Heart left ventricle (tissue), 13 donors: ENCODE measurements around the gene GNB2.

Experiments
- CTCF ChIP-seq, 12 donors: fragments of 200-600 bp; sonication (generic) in 4 of 12; IDR thresholded peaks; one replicate each; pipeline versions ENCODE4 v1.5.0 to v1.8.0; 2018 to 2022; ENCODE audit warnings: antibody characterized with exemption in 12 of 12, mild to moderate bottlenecking in 5 of 12
- POLR2A ChIP-seq, 2 donors: fragments of 450-650 bp; IDR thresholded peaks; one replicate each; pipeline ENCODE4 v1.6.1; 2017; ENCODE audit warnings: antibody characterized with exemption in 2 of 2, mild to moderate bottlenecking in 2 of 2, moderate library complexity in 2 of 2
- donor health status: ischemic (EF 13 %, LVEDD 7.1; RV severe dilation, severe dysfunction).
- donor health status: DM: no; HTN: yes; CAD: no.
- donor health status: DM: no; HTN: no; CAD: no.
- donor health status: ischemic (EF 25% LVEDD 6.9; RV normal size, moderate dysfunction).
- donor health status: ischemic (EF 25% LVEDD 5.7; RV mildly dilated, moderate dysfunction).
- donor health status: ischemic (EF 35%, LVEDD 5.7; RV mildly dilated, moderate dysfunction).
- donor health status: nonischemic (EF 11% LVEDD 7.7; RV severe dilation, severe dysfunction).
- donor health status: DM: yes; HTN: yes; CAD: no.
- donor health status: PGD.
- donor health status: ischemic (EF 29% LVEDD 5.4; RV normal size, mild dysfunction).
- donor health status: nonischemic (EF 23%, LVEDD 6.1; RV moderate dilation, normal function).

DNA sequence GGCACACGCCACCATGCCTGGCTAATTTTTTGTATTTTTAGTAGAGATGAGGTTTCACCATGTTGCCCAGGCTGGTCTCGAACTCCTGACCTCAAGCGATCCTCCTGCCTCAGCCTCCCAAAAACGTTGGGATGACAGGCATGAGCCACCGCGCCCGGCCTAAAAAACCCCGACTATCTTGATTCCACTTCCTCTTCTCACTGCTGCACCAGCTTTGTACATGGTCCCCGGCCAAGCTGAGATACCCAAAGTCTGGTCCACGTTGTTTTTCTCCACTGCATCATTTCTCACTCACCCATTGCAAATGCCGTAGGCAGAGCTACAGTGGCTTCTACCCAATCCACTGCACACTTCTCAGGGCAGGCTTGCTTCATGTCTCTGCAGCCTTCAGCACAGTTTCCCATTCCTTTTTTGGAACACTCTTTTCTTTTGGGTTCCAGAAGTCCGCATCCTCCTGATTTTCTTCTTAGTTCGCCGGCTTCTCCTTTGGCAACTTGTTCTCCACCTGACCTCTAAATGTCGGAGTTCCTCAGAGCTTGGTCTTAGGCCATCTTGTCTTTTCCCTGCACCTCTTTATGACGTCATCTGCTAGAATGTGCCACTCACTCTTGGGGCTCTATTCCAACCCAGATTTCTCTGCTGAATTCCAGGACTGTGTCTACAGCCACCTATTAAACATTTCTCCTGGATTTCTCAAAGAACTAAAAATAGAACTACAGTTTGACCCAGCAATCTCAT lies 6.0 kb upstream of the GNB2 start:
- no peak for TF ChIP-seq POLR2A (IDR thresholded peaks at IDR 0.05)
- no peak for TF ChIP-seq CTCF (IDR thresholded peaks at IDR 0.05)
